ENCODE results near the gene MECP2. TPM values are rescaled to one million over a fixed set of nuclear protein-coding genes. Genes with fewer than 3 reads are reported as not detected.

The MECP2 gene
- total and polyA plus RNA-seq, 3 experiments from 2014 or later = 24.3 to 120 (median 49.5) TPM

- peaks cover 7% of the 10 kb centered on the region for H3K36me3 ChIP-seq (ENCODE audit: insufficient read depth, low read length)
- ChIA-PET CTCF (no interaction called here), POLR2A (no interaction called here)
- H3K27ac ChIP-seq (ENCODE audit: low read depth, low read length) = no peak overlapping the region
- peaks cover 59% of the 10 kb centered on the region for H3K4me1 ChIP-seq (ENCODE audit: insufficient read depth, low read length)
- H3K27me3 ChIP-seq (ENCODE audit: insufficient read depth, low read length, poor library complexity, severe bottlenecking) = no peaks in the 10 kb centered on the region
- Mint-ChIP-seq H3K4me3 (peak overlapping the region in 1 of 7 donors; percentile 18), H3K27me3 (peaks cover 0 to 7% of the 10 kb centered on the region in 2 donors), H3K4me1 (peaks cover 54 to 72% (median 71%) of the 10 kb centered on the region in 3 donors), H3K36me3 (peaks cover 0 to 67% (median 0%) of the 10 kb centered on the region in 3 donors), H3K27ac (peak overlapping the region; percentile 12 to 89 (median 67)), H3K9me3 (no peaks in the 10 kb centered on the region)
- no peak overlapping the region for H3K4me3 ChIP-seq (ENCODE audit: low read length)
- no peaks in the 10 kb centered on the region for H3K9me3 ChIP-seq (ENCODE audit: low read length)
- DNase-seq = no peak
Measured at GRCh38 chrX:154058214-154058997, 39.1 kb downstream of the MECP2 start.

GRCh38 chrX:154057791-154058190, 39.7 kb downstream of the MECP2 start:
- no peak overlapping the region for H3K27ac ChIP-seq (ENCODE audit: low read depth, low read length)
- H3K27ac Mint-ChIP-seq = peak overlapping the region in 7 of 8 donors; percentile 1 to 89 (median 39)
- peaks cover 7% of the 10 kb centered on the region for H3K36me3 ChIP-seq (ENCODE audit: insufficient read depth, low read length)
- ChIA-PET CTCF (no interaction called here), POLR2A (no interaction called here)
- H3K9me3 ChIP-seq (ENCODE audit: low read length) = no peaks in the 10 kb centered on the region
- no peaks in the 10 kb centered on the region for H3K9me3 Mint-ChIP-seq
- H3K4me1 ChIP-seq (ENCODE audit: insufficient read depth, low read length) = peaks cover 54% of the 10 kb centered on the region
- H3K27me3 Mint-ChIP-seq = peaks cover 0 to 7% of the 10 kb centered on the region in 2 donors
- H3K4me1 Mint-ChIP-seq = peaks cover 49 to 67% (median 67%) of the 10 kb centered on the region in 3 donors
- no peak for DNase-seq
- peak overlapping the region in 1 of 7 donors; percentile 41 for H3K4me3 Mint-ChIP-seq
- peaks cover 0 to 68% (median 0%) of the 10 kb centered on the region in 3 donors for H3K36me3 Mint-ChIP-seq
- no peaks in the 10 kb centered on the region for H3K27me3 ChIP-seq (ENCODE audit: insufficient read depth, low read length, poor library complexity, severe bottlenecking)
- H3K4me3 ChIP-seq (ENCODE audit: low read length) = no peak overlapping the region

GRCh38 chrX:154056770-154057241, 40.7 kb downstream of the MECP2 start:
- no peak overlapping the region for H3K4me3 ChIP-seq (ENCODE audit: low read length)
- H3K27me3 ChIP-seq (ENCODE audit: insufficient read depth, low read length, poor library complexity, severe bottlenecking) = no peaks in the 10 kb centered on the region
- CTCF ChIA-PET = interaction anchor here (1.1 kb wide), 1 partner anchor 251 kb away, joined by 3 read pairs; no protein-coding TSS in a partner anchor
- peaks cover 7% of the 10 kb centered on the region for H3K36me3 ChIP-seq (ENCODE audit: insufficient read depth, low read length)
- H3K27ac ChIP-seq (ENCODE audit: low read depth, low read length) = no peak overlapping the region
- Mint-ChIP-seq H3K4me1 (peaks cover 48 to 65% (median 65%) of the 10 kb centered on the region in 3 donors), H3K4me3 (peak overlapping the region in 1 of 7 donors; percentile 41), H3K36me3 (peaks cover 0 to 67% (median 2%) of the 10 kb centered on the region in 3 donors), H3K27ac (peak overlapping the region; percentile 1 to 73 (median 52)), H3K9me3 (no peaks in the 10 kb centered on the region), H3K27me3 (peaks cover 0 to 8% of the 10 kb centered on the region in 2 donors)
- peaks cover 53% of the 10 kb centered on the region for H3K4me1 ChIP-seq (ENCODE audit: insufficient read depth, low read length)
- H3K9me3 ChIP-seq (ENCODE audit: low read length) = no peaks in the 10 kb centered on the region
- POLR2A ChIA-PET = no interaction called here
- DNase-seq = peak in 1 of 5 donors; percentile 12

GRCh38 chrX:154051201-154051810, 46.2 kb downstream of the MECP2 start:
- peaks cover 15% of the 10 kb centered on the region for H3K36me3 ChIP-seq (ENCODE audit: insufficient read depth, low read length)
- H3K27ac Mint-ChIP-seq = peak overlapping the region; percentile 35 to 83 (median 72)

GRCh38 chrX:154050113-154050495, 47.4 kb downstream of the MECP2 start:
- H3K4me3 Mint-ChIP-seq = no peak overlapping the region
- H3K36me3 Mint-ChIP-seq = peaks cover 0 to 72% (median 4%) of the 10 kb centered on the region in 3 donors
- no peaks in the 10 kb centered on the region for H3K9me3 Mint-ChIP-seq
- ChIA-PET CTCF (interaction anchor here (0.9 to 1.0 kb wide), 2 partner anchors 30 to 37 kb away, joined by 3 read pairs; partner anchors contain the start of gene IRAK1), POLR2A (no interaction called here)
- H3K4me3 ChIP-seq (ENCODE audit: low read length) = no peak overlapping the region
- DNase-seq = no peak
- peaks cover 15% of the 10 kb centered on the region for H3K36me3 ChIP-seq (ENCODE audit: insufficient read depth, low read length)
- peaks cover 0 to 17% of the 10 kb centered on the region in 2 donors for H3K27me3 Mint-ChIP-seq
- no peak overlapping the region for H3K27ac ChIP-seq (ENCODE audit: low read depth, low read length)
- H3K4me1 ChIP-seq (ENCODE audit: insufficient read depth, low read length) = peaks cover 15% of the 10 kb centered on the region
- H3K4me1 Mint-ChIP-seq = peaks cover 37 to 57% (median 42%) of the 10 kb centered on the region in 3 donors
- H3K27ac Mint-ChIP-seq = peak overlapping the region in 7 of 8 donors; percentile 13 to 79 (median 47)
- H3K9me3 ChIP-seq (ENCODE audit: low read length) = no peaks in the 10 kb centered on the region
- no peaks in the 10 kb centered on the region for H3K27me3 ChIP-seq (ENCODE audit: insufficient read depth, low read length, poor library complexity, severe bottlenecking)

More at GRCh38 chrX:154051201-154051810, 46.2 kb downstream of the MECP2 start:
- peaks cover 37 to 56% (median 45%) of the 10 kb centered on the region in 3 donors for H3K4me1 Mint-ChIP-seq
- Histone ChIP-seq H3K27ac (ENCODE audit: low read depth, low read length) (no peak overlapping the region), H3K27me3 (ENCODE audit: insufficient read depth, low read length, poor library complexity, severe bottlenecking) (no peaks in the 10 kb centered on the region), H3K4me3 (ENCODE audit: low read length) (no peak overlapping the region), H3K4me1 (ENCODE audit: insufficient read depth, low read length) (peaks cover 19% of the 10 kb centered on the region), H3K9me3 (ENCODE audit: low read length) (no peaks in the 10 kb centered on the region)
- POLR2A ChIA-PET = interaction anchor here (0.9 kb wide), 1 partner anchor 11 kb away, joined by 6 read pairs; no protein-coding TSS in a partner anchor
- CTCF ChIA-PET = interaction anchor here (0.5 to 1.6 kb wide), 6 partner anchors 12 to 46 kb away, joined by 3 to 4 read pairs (median 3); no protein-coding TSS in a partner anchor
- H3K9me3 Mint-ChIP-seq = no peaks in the 10 kb centered on the region
- peaks cover 0 to 17% of the 10 kb centered on the region in 2 donors for H3K27me3 Mint-ChIP-seq
- H3K36me3 Mint-ChIP-seq = peaks cover 0 to 68% (median 4%) of the 10 kb centered on the region in 3 donors
- peak overlapping the region in 2 of 7 donors; percentile 29 to 46 for H3K4me3 Mint-ChIP-seq
- peak; percentile 48 to 71 (median 55) for DNase-seq

GRCh38 chrX:154049209-154050112, 48.1 kb downstream of the MECP2 start:
- no peak overlapping the region for H3K4me3 ChIP-seq (ENCODE audit: low read length)
- ChIA-PET CTCF (interaction anchor here (0.9 to 1.0 kb wide), 2 partner anchors 29 to 36 kb away, joined by 3 read pairs; partner anchors contain the start of gene IRAK1), POLR2A (no interaction called here)
- Mint-ChIP-seq H3K27me3 (peaks cover 0 to 19% of the 10 kb centered on the region in 2 donors), H3K4me3 (no peak overlapping the region), H3K27ac (peak overlapping the region in 4 of 8 donors; percentile 6 to 82 (median 40)), H3K36me3 (peaks cover 0 to 75% (median 4%) of the 10 kb centered on the region in 3 donors), H3K4me1 (peaks cover 38 to 61% (median 43%) of the 10 kb centered on the region in 3 donors), H3K9me3 (no peaks in the 10 kb centered on the region)
- no peaks in the 10 kb centered on the region for H3K27me3 ChIP-seq (ENCODE audit: insufficient read depth, low read length, poor library complexity, severe bottlenecking)
- no peak for DNase-seq
- H3K9me3 ChIP-seq (ENCODE audit: low read length) = no peaks in the 10 kb centered on the region
- no peak overlapping the region for H3K27ac ChIP-seq (ENCODE audit: low read depth, low read length)
- H3K4me1 ChIP-seq (ENCODE audit: insufficient read depth, low read length) = peaks cover 15% of the 10 kb centered on the region
- H3K36me3 ChIP-seq (ENCODE audit: insufficient read depth, low read length) = peaks cover 15% of the 10 kb centered on the region

- Mint-ChIP-seq H3K36me3 (peaks cover 0 to 79% (median 4%) of the 10 kb centered on the region in 3 donors), H3K27ac (peak overlapping the region in 3 of 8 donors; percentile 15 to 82 (median 19)), H3K4me1 (peaks cover 39 to 69% (median 43%) of the 10 kb centered on the region in 3 donors), H3K9me3 (no peaks in the 10 kb centered on the region), H3K4me3 (peak overlapping the region in 1 of 7 donors; percentile 4), H3K27me3 (peaks cover 0 to 19% of the 10 kb centered on the region in 2 donors)
- Histone ChIP-seq H3K27ac (ENCODE audit: low read depth, low read length) (no peak overlapping the region), H3K27me3 (ENCODE audit: insufficient read depth, low read length, poor library complexity, severe bottlenecking) (no peaks in the 10 kb centered on the region), H3K4me3 (ENCODE audit: low read length) (no peak overlapping the region), H3K4me1 (ENCODE audit: insufficient read depth, low read length) (peaks cover 15% of the 10 kb centered on the region), H3K9me3 (ENCODE audit: low read length) (no peaks in the 10 kb centered on the region), H3K36me3 (ENCODE audit: insufficient read depth, low read length) (peaks cover 15% of the 10 kb centered on the region)
- CTCF ChIA-PET = interaction anchor here (1.2 kb wide), 1 partner anchor 39 kb away, joined by 3 read pairs; no protein-coding TSS in a partner anchor
- POLR2A ChIA-PET = no interaction called here
- DNase-seq = no peak
Measured at GRCh38 chrX:154048398-154048797, 49.1 kb downstream of the MECP2 start.
